GM23248 (cell line): Measurements from ENCODE around the gene MPRIP. TPM values are rescaled to one million over a fixed set of nuclear protein-coding genes. Genes with fewer than 3 reads are reported as not detected.

Source experiments
- DNase-seq: peaks from one replicate; pipeline ENCODE4 v3.0.0-alpha.2; 2015
- H2AFZ ChIP-seq: fragments of 200-600 bp; sonication (generic); 2 replicates; pipeline ENCODE4 v1.6.1; 2016; ENCODE audit warnings: antibody characterized with exemption
- H3F3A ChIP-seq: fragments of 200-600 bp; sonication (generic); 2 replicates; pipeline ENCODE4 v1.6.1; 2016; ENCODE audit warnings: mild to moderate bottlenecking, antibody characterized with exemption, mixed run types; ENCODE audit not compliant: insufficient read depth
- H3K27ac ChIP-seq: fragments of 200-600 bp; sonication (generic); 2 replicates; pipeline ENCODE4 v1.5.1; 2016; ENCODE audit warnings: mild to moderate bottlenecking
- H3K27me3 ChIP-seq: fragments of 200-600 bp; sonication (generic); replicated peaks from 2 replicates; pipeline ENCODE4 v1.6.1; 2016; ENCODE audit warnings: mild to moderate bottlenecking; ENCODE audit not compliant: insufficient read depth
- H3K36me3 ChIP-seq: fragments of 200-600 bp; sonication (generic); 2 replicates; pipeline ENCODE4 v1.6.1; 2016; ENCODE audit warnings: low read depth, mild to moderate bottlenecking
- H3K4me1 ChIP-seq: fragments of 200-600 bp; sonication (generic); 2 replicates; pipeline ENCODE4 v1.6.1; 2016; ENCODE audit warnings: mild to moderate bottlenecking; ENCODE audit not compliant: insufficient read depth
- H3K4me2 ChIP-seq: fragments of 200-600 bp; sonication (generic); one replicate; pipeline ENCODE4 v1.6.1; 2016; ENCODE audit warnings: mild to moderate bottlenecking; ENCODE audit not compliant: unreplicated experiment
- H3K4me3 ChIP-seq: fragments of 200-600 bp; sonication (generic); 2 replicates; pipeline ENCODE4 v1.5.1; 2016; ENCODE audit warnings: mild to moderate bottlenecking
- H3K79me2 ChIP-seq: fragments of 200-600 bp; sonication (generic); 2 replicates; pipeline ENCODE4 v1.6.1; 2016; ENCODE audit warnings: mild to moderate bottlenecking; ENCODE audit not compliant: insufficient read depth
- H3K9ac ChIP-seq: fragments of 200-600 bp; sonication (generic); 2 replicates; pipeline ENCODE4 v1.6.1; 2016; ENCODE audit warnings: mild to moderate bottlenecking
- H3K9me2 ChIP-seq: fragments of 200-600 bp; sonication (generic); 2 replicates; pipeline ENCODE4 v1.6.1; 2016; ENCODE audit warnings: mixed run types, mild to moderate bottlenecking, moderate library complexity; ENCODE audit not compliant: insufficient read depth
- H3K9me3 ChIP-seq: fragments of 200-600 bp; sonication (generic); one replicate; pipeline ENCODE4 v1.6.1; 2017; ENCODE audit warnings: low read depth
- H4K20me1 ChIP-seq: fragments of 200-600 bp; sonication (generic); 2 replicates; pipeline ENCODE4 v1.6.0; 2016; ENCODE audit not compliant: insufficient read depth
- EZH2 ChIP-seq: fragments of 200-600 bp; sonication (generic); IDR thresholded peaks from 2 replicates; pipeline ENCODE4 v1.6.1; 2018; ENCODE audit warnings: antibody characterized with exemption, mild to moderate bottlenecking; ENCODE audit not compliant: insufficient read depth, poor library complexity, severe bottlenecking
- EZH2phosphoT487 ChIP-seq: fragments of 200-600 bp; sonication (generic); IDR thresholded peaks from 2 replicates; pipeline ENCODE4 v1.6.1; 2018; ENCODE audit warnings: antibody characterized with exemption, moderate library complexity, mild to moderate bottlenecking, low read depth; ENCODE audit not compliant: insufficient read depth
- WGBS, 2 experiments: methylation state at CpG; one replicate each; pipeline ENCODE4 v1.1.6; 2015 to 2017; ENCODE audit warnings: low lambda C conversion rate in 2 of 2, low coverage in 1 of 2; ENCODE audit errors: missing lambda C conversion rate in 2 of 2; 5-methylcytosine and 5-hydroxymethylcytosine counted together
- in situ Hi-C: fragments of 300-500 bp; cut with MboI; formaldehyde crosslinking; loops from 2 replicates; pipeline ENCODE4 v1.15.0; 2020
- polyA plus RNA-seq: library from polyadenylated mRNA; unstranded; fragments of >200 nt; fragmentation: Nextera tagmentation; extraction: Ambion mirVana; gene quantifications from 2 replicates; pipeline ENCODE4 v1.2.1, GENCODE V29; 2016
- total RNA-seq: library from RNA; depleted of rRNA; stranded (reverse); fragments of >200 nt; shearing (Covaris generic); gene quantifications from 2 replicates; pipeline ENCODE4 v1.2.3, GENCODE V29; 2014

The MPRIP gene
- total and polyA plus RNA-seq, 2 experiments from 2014 or later: 73.5 to 292 TPM

- Histone ChIP-seq H3K9ac (no peak overlapping the region), H3K9me2 (no peaks in the 10 kb centered on the region), H3K27ac (no peak overlapping the region), H3K36me3 (peaks cover 48% of the 10 kb centered on the region), H3K27me3 (no peaks in the 10 kb centered on the region), H4K20me1 (no peaks in the 10 kb centered on the region), H3K4me1 (no peaks in the 10 kb centered on the region), H3K79me2 (peaks cover 50% of the 10 kb centered on the region), H3F3A (0 out of 2 replicates have a peak, but pooled peaks cover 5% of the 10 kb centered on the region), H2AFZ (no peak overlapping the region), H3K4me2 (no peak overlapping the region), H3K9me3 (no peaks in the 10 kb centered on the region), H3K4me3 (no peak overlapping the region)
- TF ChIP-seq EZH2phosphoT487: no peak
- TF ChIP-seq EZH2: no peak
- in situ Hi-C loops: no loop called here
- WGBS, 2 experiments: 96% methylated on average over 25 of the region's 25 CpGs
- no peak for DNase-seq
Measured at GRCh38 chr17:17164156-17164555, 121.9 kb downstream of the MPRIP start.

- H3K36me3 ChIP-seq: peaks cover 49% of the 10 kb centered on the region
Measured at GRCh38 chr17:17164676-17165075, 122.4 kb downstream of the MPRIP start.

GRCh38 chr17:17165666-17166308 lies 123.5 kb downstream of the MPRIP start:
- H3F3A ChIP-seq: no peaks in the 10 kb centered on the region
- H4K20me1 ChIP-seq: no peaks in the 10 kb centered on the region
- H3K36me3 ChIP-seq: peaks cover 43% of the 10 kb centered on the region
- H3K4me3 ChIP-seq: no peak overlapping the region
- no peak overlapping the region for H3K27ac ChIP-seq
- H3K9ac ChIP-seq: no peak overlapping the region
- no peaks in the 10 kb centered on the region for H3K27me3 ChIP-seq
- no peak for TF ChIP-seq EZH2
- TF ChIP-seq EZH2phosphoT487: no peak
- in situ Hi-C loops: no loop called here
- H3K79me2 ChIP-seq: peaks cover 47% of the 10 kb centered on the region
- DNase-seq: no peak
- no peaks in the 10 kb centered on the region for H3K9me2 ChIP-seq
- 90 to 92% methylated on average over 18 to 23 of the region's 23 CpGs for WGBS, 2 experiments
- no peaks in the 10 kb centered on the region for H3K9me3 ChIP-seq
- H2AFZ ChIP-seq: no peak overlapping the region
- H3K4me1 ChIP-seq: no peaks in the 10 kb centered on the region
- no peak overlapping the region for H3K4me2 ChIP-seq

More at GRCh38 chr17:17164676-17165075, 122.4 kb downstream of the MPRIP start:
- no peak for DNase-seq
- no peaks in the 10 kb centered on the region for H3K9me3 ChIP-seq
- H2AFZ ChIP-seq: no peak overlapping the region
- no peak overlapping the region for H3K27ac ChIP-seq
- WGBS, 2 experiments: 94 to 96% methylated on average over 17 of the region's 17 CpGs
- 0 out of 2 replicates have a peak, but pooled peaks cover 4% of the 10 kb centered on the region for H3F3A ChIP-seq
- H3K9ac ChIP-seq: no peak overlapping the region
- H3K4me1 ChIP-seq: no peaks in the 10 kb centered on the region
- in situ Hi-C loops: no loop called here
- H3K4me3 ChIP-seq: no peak overlapping the region
- H3K9me2 ChIP-seq: no peaks in the 10 kb centered on the region
- TF ChIP-seq EZH2: no peak
- TF ChIP-seq EZH2phosphoT487: no peak
- H3K4me2 ChIP-seq: no peak overlapping the region
- peaks cover 52% of the 10 kb centered on the region for H3K79me2 ChIP-seq
- H3K27me3 ChIP-seq: no peaks in the 10 kb centered on the region
- H4K20me1 ChIP-seq: no peaks in the 10 kb centered on the region

GRCh38 chr17:17166446-17166845 lies 124.2 kb downstream of the MPRIP start:
- H3K4me2 ChIP-seq: no peak overlapping the region
- H3K9me2 ChIP-seq: no peaks in the 10 kb centered on the region
- peaks cover 36% of the 10 kb centered on the region for H3K36me3 ChIP-seq
- H3K79me2 ChIP-seq: peaks cover 42% of the 10 kb centered on the region
- H3F3A ChIP-seq: no peaks in the 10 kb centered on the region
- DNase-seq: no peak
- no peak overlapping the region for H2AFZ ChIP-seq
- no peak for TF ChIP-seq EZH2
- H3K4me3 ChIP-seq: no peak overlapping the region
- H3K9me3 ChIP-seq: no peaks in the 10 kb centered on the region
- WGBS, 2 experiments: 90 to 91% methylated on average over 8 of the region's 8 CpGs
- H4K20me1 ChIP-seq: no peaks in the 10 kb centered on the region
- in situ Hi-C loops: no loop called here
- H3K27ac ChIP-seq: no peak overlapping the region
- no peaks in the 10 kb centered on the region for H3K27me3 ChIP-seq
- H3K9ac ChIP-seq: no peak overlapping the region
- no peaks in the 10 kb centered on the region for H3K4me1 ChIP-seq
